Neural cell (in vitro differentiated cells): Measurements from ENCODE around the gene HPSE2. TPM values are rescaled to one million over a fixed set of nuclear protein-coding genes. Genes with fewer than 3 reads are reported as not detected.

Experiments
- H2AFZ ChIP-seq: fragments of 200-600, 300-800 bp; sonication (generic), shearing (Covaris generic); 2 replicates; pipeline ENCODE4 v1.6.0; 2014; ENCODE audit warnings: low read depth, mild to moderate bottlenecking, antibody characterized with exemption, low read length, moderate library complexity
- H3F3A ChIP-seq: fragments of 200-600 bp; shearing (Covaris generic); 2 replicates; pipeline ENCODE4 v1.6.1; 2016; ENCODE audit warnings: mild to moderate bottlenecking, moderate library complexity, mixed read lengths, antibody characterized with exemption, low read length; ENCODE audit not compliant: insufficient read depth, poor library complexity, severe bottlenecking
- H3K27ac ChIP-seq: fragments of 200-600, 300-800 bp; sonication (generic), shearing (Covaris generic); 2 replicates; pipeline ENCODE4 v1.5.1; 2014; ENCODE audit warnings: mild to moderate bottlenecking, low read length, moderate library complexity
- H3K27me3 ChIP-seq: fragments of 300-800, 200-600 bp; sonication (generic), shearing (Covaris generic); 2 replicates; pipeline ENCODE4 v1.6.0; 2014; ENCODE audit warnings: mild to moderate bottlenecking, low read depth, low read length, moderate library complexity; ENCODE audit not compliant: insufficient read depth
- H3K36me3 ChIP-seq: fragments of 300-800, 200-600 bp; sonication (generic), shearing (Covaris generic); 2 replicates; pipeline ENCODE4 v1.5.1; 2014; ENCODE audit warnings: mild to moderate bottlenecking, antibody characterized with exemption, low read length, moderate library complexity; ENCODE audit not compliant: insufficient read depth
- H3K4me2 ChIP-seq: fragments of 300-800, 200-600 bp; sonication (generic), shearing (Covaris generic); 2 replicates; pipeline ENCODE4 v1.6.0; 2014; ENCODE audit warnings: mild to moderate bottlenecking, low read length
- H3K4me3 ChIP-seq: fragments of 300-800, 200-600 bp; sonication (generic), shearing (Covaris generic); 2 replicates; pipeline ENCODE4 v1.5.1; 2014; ENCODE audit warnings: mild to moderate bottlenecking, low read length, moderate library complexity
- H3K79me2 ChIP-seq: fragments of 200-600 bp; shearing (Covaris generic); replicated peaks from 2 replicates; pipeline ENCODE4 v1.6.0; 2014; ENCODE audit warnings: mild to moderate bottlenecking, low read length, moderate library complexity; ENCODE audit not compliant: insufficient read depth
- H3K9ac ChIP-seq: fragments of 300-800, 200-600 bp; sonication (generic), shearing (Covaris generic); 2 replicates; pipeline ENCODE4 v1.6.1; 2016; ENCODE audit warnings: mild to moderate bottlenecking, low read length, mixed read lengths
- H3K9me2 ChIP-seq: fragments of 200-600 bp; shearing (Covaris generic); 2 replicates; pipeline ENCODE4 v1.6.1; 2016; ENCODE audit warnings: mild to moderate bottlenecking, low read length, mixed read lengths; ENCODE audit not compliant: insufficient read depth
- H3K9me3 ChIP-seq: fragments of 200-600, 300-800 bp; sonication (generic), shearing (Covaris generic); 2 replicates; pipeline ENCODE4 v1.6.1; 2016; ENCODE audit warnings: mild to moderate bottlenecking, mixed run types, low read length, moderate library complexity, mixed read lengths
- H4K20me1 ChIP-seq: fragments of 200-600 bp; shearing (Covaris generic); 2 replicates; pipeline ENCODE4 v1.6.1; 2016; ENCODE audit warnings: mild to moderate bottlenecking, mixed run types; ENCODE audit not compliant: insufficient read depth
- CTCF ChIP-seq: fragments of 450-650 bp; IDR thresholded peaks from 2 replicates; pipeline ENCODE4 v1.5.1; 2014; ENCODE audit warnings: antibody characterized with exemption, mild to moderate bottlenecking, moderate library complexity; ENCODE audit not compliant: poor library complexity, severe bottlenecking
- EP300 ChIP-seq: fragments of 450-650 bp; conservative IDR thresholded peaks from 2 replicates; pipeline ENCODE4 v1.6.1; 2014; ENCODE audit warnings: antibody characterized with exemption, mild to moderate bottlenecking, moderate library complexity; ENCODE audit not compliant: poor library complexity, severe bottlenecking
- EZH2 ChIP-seq: fragments of 200-600, 300-800 bp; shearing (Covaris generic), sonication (generic); IDR thresholded peaks from 2 replicates; pipeline ENCODE4 v1.6.1; 2014; ENCODE audit warnings: antibody characterized with exemption, low read length, borderline replicate concordance, mild to moderate bottlenecking; ENCODE audit not compliant: insufficient read depth, poor library complexity, severe bottlenecking
- MXI1 ChIP-seq: fragments of 450-650 bp; conservative IDR thresholded peaks from 2 replicates; pipeline ENCODE4 v1.6.1; 2014; ENCODE audit warnings: antibody characterized with exemption, mild to moderate bottlenecking; ENCODE audit not compliant: poor library complexity, severe bottlenecking
- POLR2AphosphoS5 ChIP-seq: IDR thresholded peaks from 2 replicates; pipeline ENCODE4 v1.6.1; 2012
- RAD21 ChIP-seq: fragments of 450-650 bp; conservative IDR thresholded peaks from 2 replicates; pipeline ENCODE4 v1.6.1; 2014; ENCODE audit warnings: antibody characterized with exemption, mild to moderate bottlenecking, moderate library complexity
- SMC3 ChIP-seq: fragments of 450-650 bp; conservative IDR thresholded peaks from 2 replicates; pipeline ENCODE4 v1.6.1; 2014; ENCODE audit warnings: antibody characterized with exemption, mild to moderate bottlenecking, moderate library complexity; ENCODE audit not compliant: poor library complexity
- TAF1 ChIP-seq: IDR thresholded peaks from 2 replicates; pipeline ENCODE4 v1.6.1; 2012; ENCODE audit warnings: low read depth
- polyA plus RNA-seq: library from polyadenylated mRNA; depleted of rRNA; stranded (reverse); fragments of >200 nt; gene quantifications from 2 replicates; pipeline ENCODE4 v1.2.3, GENCODE V29; 2014
- TF ChIP-seq, protein P1 (sequence below): IDR thresholded peaks from 2 replicates; pipeline ENCODE4 v1.6.1; 2012; ENCODE audit warnings: borderline replicate concordance

Gene HPSE2
- polyA plus RNA-seq, 1 donor from 2014 or later: not detected

GRCh38 chr10:98619446-98619845, 616.2 kb downstream of the HPSE2 start:
- Histone ChIP-seq H3K4me3 (no peak overlapping the region), H3K36me3 (no peaks in the 10 kb centered on the region), H4K20me1 (no peaks in the 10 kb centered on the region), H3K9me2 (no peaks in the 10 kb centered on the region), H3K79me2 (no peaks in the 10 kb centered on the region), H2AFZ (no peak overlapping the region), H3K27me3 (no peaks in the 10 kb centered on the region), H3K9me3 (no peaks in the 10 kb centered on the region), H3F3A (no peaks in the 10 kb centered on the region), H3K27ac (no peak overlapping the region), H3K9ac (no peak overlapping the region), H3K4me2 (no peak overlapping the region)
- TF ChIP-seq POLR2AphosphoS5 (no peak), RAD21 (no peak)

- Histone ChIP-seq H3K79me2 (no peaks in the 10 kb centered on the region), H3F3A (no peaks in the 10 kb centered on the region), H3K4me2 (no peak overlapping the region), H3K4me3 (no peak overlapping the region), H3K36me3 (no peaks in the 10 kb centered on the region), H3K9me3 (no peaks in the 10 kb centered on the region), H3K27me3 (no peaks in the 10 kb centered on the region), H3K9ac (no peak overlapping the region), H2AFZ (no peak overlapping the region), H3K27ac (no peak overlapping the region), H4K20me1 (no peaks in the 10 kb centered on the region), H3K9me2 (no peaks in the 10 kb centered on the region)
- TF ChIP-seq MXI1 (no peak), RAD21 (no peak), CTCF (no peak), EZH2 (no peak)
- TF ChIP-seq, protein P1, sequence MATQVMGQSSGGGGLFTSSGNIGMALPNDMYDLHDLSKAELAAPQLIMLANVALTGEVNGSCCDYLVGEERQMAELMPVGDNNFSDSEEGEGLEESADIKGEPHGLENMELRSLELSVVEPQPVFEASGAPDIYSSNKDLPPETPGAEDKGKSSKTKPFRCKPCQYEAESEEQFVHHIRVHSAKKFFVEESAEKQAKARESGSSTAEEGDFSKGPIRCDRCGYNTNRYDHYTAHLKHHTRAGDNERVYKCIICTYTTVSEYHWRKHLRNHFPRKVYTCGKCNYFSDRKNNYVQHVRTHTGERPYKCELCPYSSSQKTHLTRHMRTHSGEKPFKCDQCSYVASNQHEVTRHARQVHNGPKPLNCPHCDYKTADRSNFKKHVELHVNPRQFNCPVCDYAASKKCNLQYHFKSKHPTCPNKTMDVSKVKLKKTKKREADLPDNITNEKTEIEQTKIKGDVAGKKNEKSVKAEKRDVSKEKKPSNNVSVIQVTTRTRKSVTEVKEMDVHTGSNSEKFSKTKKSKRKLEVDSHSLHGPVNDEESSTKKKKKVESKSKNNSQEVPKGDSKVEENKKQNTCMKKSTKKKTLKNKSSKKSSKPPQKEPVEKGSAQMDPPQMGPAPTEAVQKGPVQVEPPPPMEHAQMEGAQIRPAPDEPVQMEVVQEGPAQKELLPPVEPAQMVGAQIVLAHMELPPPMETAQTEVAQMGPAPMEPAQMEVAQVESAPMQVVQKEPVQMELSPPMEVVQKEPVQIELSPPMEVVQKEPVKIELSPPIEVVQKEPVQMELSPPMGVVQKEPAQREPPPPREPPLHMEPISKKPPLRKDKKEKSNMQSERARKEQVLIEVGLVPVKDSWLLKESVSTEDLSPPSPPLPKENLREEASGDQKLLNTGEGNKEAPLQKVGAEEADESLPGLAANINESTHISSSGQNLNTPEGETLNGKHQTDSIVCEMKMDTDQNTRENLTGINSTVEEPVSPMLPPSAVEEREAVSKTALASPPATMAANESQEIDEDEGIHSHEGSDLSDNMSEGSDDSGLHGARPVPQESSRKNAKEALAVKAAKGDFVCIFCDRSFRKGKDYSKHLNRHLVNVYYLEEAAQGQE: no peak
These were observed 617.6 kb downstream of the HPSE2 start for GRCh38 chr10:98617906-98618520.

DNA sequence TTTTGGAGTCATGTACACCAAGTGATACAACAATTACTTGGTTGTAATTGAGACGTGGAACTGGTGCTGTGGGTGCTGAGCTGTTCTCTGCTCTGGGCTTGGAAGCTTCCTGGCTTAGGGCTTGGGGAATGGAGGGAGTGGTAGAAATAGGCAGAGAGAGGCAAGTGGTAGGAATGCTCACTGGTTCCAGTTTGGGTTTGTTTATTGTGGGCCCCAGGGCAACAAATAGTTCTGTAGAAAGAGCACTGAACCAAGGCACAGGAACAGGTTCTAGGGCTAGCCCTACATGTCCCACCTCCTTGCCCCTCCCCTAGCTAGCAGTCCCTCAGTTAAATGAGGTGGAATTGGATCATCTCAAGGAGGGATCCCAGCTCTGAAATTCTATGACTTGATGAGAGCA, 622.2 kb downstream of the HPSE2 start:
- no peaks in the 10 kb centered on the region for H3K27me3 ChIP-seq
- no peaks in the 10 kb centered on the region for H3K36me3 ChIP-seq
- no peak overlapping the region for H3K4me3 ChIP-seq
- H3K9ac ChIP-seq: no peak overlapping the region
- H3F3A ChIP-seq: no peaks in the 10 kb centered on the region
- H2AFZ ChIP-seq: no peak overlapping the region
- TF ChIP-seq CTCF: no peak
- TF ChIP-seq, protein P1: no peak
- no peak for TF ChIP-seq TAF1
- TF ChIP-seq MXI1: no peak
- TF ChIP-seq EP300: no peak
- no peak for TF ChIP-seq SMC3
- TF ChIP-seq EZH2: no peak
- no peak for TF ChIP-seq POLR2AphosphoS5
- TF ChIP-seq RAD21: no peak
- H3K27ac ChIP-seq: no peak overlapping the region
- H3K79me2 ChIP-seq: no peaks in the 10 kb centered on the region
- H3K4me2 ChIP-seq: no peak overlapping the region
- no peaks in the 10 kb centered on the region for H3K9me2 ChIP-seq
- H3K9me3 ChIP-seq: no peaks in the 10 kb centered on the region
- H4K20me1 ChIP-seq: no peaks in the 10 kb centered on the region
